Measurements from ENCODE around the gene GYS1. TPM values are rescaled to one million over a fixed set of nuclear protein-coding genes. Genes with fewer than 3 reads are reported as not detected.

The GYS1 gene
- total RNA-seq, 2 experiments from 2014 or later: 55.1 to 56.3 TPM

DNA sequence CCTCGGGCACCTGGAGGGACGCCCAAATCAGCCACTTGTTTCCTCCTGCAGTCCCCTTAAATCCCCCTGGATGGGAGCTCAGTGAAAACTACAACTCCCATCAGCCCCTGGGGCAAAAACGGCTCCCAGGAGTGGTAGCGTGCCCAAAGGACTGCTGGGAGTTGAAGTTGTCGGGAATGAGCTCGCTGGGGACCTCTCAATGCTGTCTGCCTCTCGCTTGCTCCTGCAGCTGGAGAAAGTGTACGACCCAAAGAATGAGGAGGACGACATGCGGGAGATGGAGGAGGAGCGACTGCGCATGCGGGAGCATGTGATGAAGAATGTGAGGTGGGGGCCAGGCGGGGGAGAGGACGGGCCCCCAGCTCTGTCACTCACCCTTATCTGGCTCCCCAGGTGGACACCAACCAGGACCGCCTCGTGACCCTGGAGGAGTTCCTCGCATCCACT, 74.3 kb downstream of the GYS1 start:
- ChIA-PET CTCF (interaction anchor here (1.0 kb wide), 1 partner anchor 79 kb away, joined by 3 read pairs; no protein-coding TSS in a partner anchor), POLR2A (interaction anchor here (0.9 to 1.2 kb wide), 2 partner anchors 13 to 18 kb away, joined by 5 to 10 read pairs; partner anchors contain the start of gene NUCB1)
- H3K4me1 Mint-ChIP-seq: no peaks in the 10 kb centered on the region
- no peak overlapping the region for H3K4me3 Mint-ChIP-seq
- no peaks in the 10 kb centered on the region for H3K9me3 Mint-ChIP-seq
- H3K36me3 Mint-ChIP-seq (ENCODE audit: low read depth): peaks cover 47% of the 10 kb centered on the region
- H3K27me3 Mint-ChIP-seq: no peaks in the 10 kb centered on the region
- H3K27ac Mint-ChIP-seq: no peak overlapping the region
- peak; percentile 29 for DNase-seq

Other genes starting within 250 kb of the GYS1 start
- not detected for gene IZUMO1, start 246.4 kb downstream of the GYS1 start, total RNA-seq
- gene FUT1, start 240.7 kb downstream of the GYS1 start, total RNA-seq: under 1 TPM; 0.28 to 0.45 TPM
- gene FGF21, start 237.8 kb downstream of the GYS1 start, total RNA-seq: not detected
- 10 to 100 TPM; 39.8 TPM for gene BCAT2, start 182.3 kb downstream of the GYS1 start, total RNA-seq
- gene HSD17B14, start 156.8 kb downstream of the GYS1 start, total RNA-seq: under 1 TPM; 0.50 to 0.63 TPM
- gene PLEKHA4, start 124.7 kb downstream of the GYS1 start, total RNA-seq: 1 to 10 TPM; 4.5 to 5.5 TPM
- gene PPP1R15A, start 120.9 kb downstream of the GYS1 start, total RNA-seq: 10 to 100 TPM; 77.2 to 81.4 TPM
- under 1 TPM in 1 of 2 experiments, not detected in 1; 0.13 TPM for gene TULP2, start 94.6 kb downstream of the GYS1 start, total RNA-seq
- 100 to 1,000 TPM; 287 to 300 TPM for gene NUCB1, start 93.0 kb downstream of the GYS1 start, total RNA-seq
- gene DHDH, start 59.6 kb downstream of the GYS1 start, total RNA-seq: 1 to 10 TPM; 1.6 to 2.9 TPM
- gene BAX, start 38.4 kb downstream of the GYS1 start, total RNA-seq: 100 to 1,000 TPM; 255 to 258 TPM
- 1,000 to 10,000 TPM; 1,110 to 1,123 TPM for gene FTL, start 28.0 kb downstream of the GYS1 start, total RNA-seq
- gene RUVBL2, start 578 bp upstream of the GYS1 start, total RNA-seq: 10 to 100 TPM; 74.7 to 80.1 TPM
- gene LHB, start 23.8 kb upstream of the GYS1 start, total RNA-seq: under 1 TPM; 0.63 to 0.88 TPM
- not detected for gene CGB3, start 31.0 kb upstream of the GYS1 start, total RNA-seq
- gene CGB2, start 38.6 kb upstream of the GYS1 start, total RNA-seq: not detected
- not detected for gene CGB1, start 43.6 kb upstream of the GYS1 start, total RNA-seq
- not detected for gene CGB5, start 50.5 kb upstream of the GYS1 start, total RNA-seq
- not detected for gene CGB8, start 55.8 kb upstream of the GYS1 start, total RNA-seq
- not detected for gene CGB7, start 64.4 kb upstream of the GYS1 start, total RNA-seq
- not detected for gene NTF4, start 71.5 kb upstream of the GYS1 start, total RNA-seq
- gene KCNA7, start 79.4 kb upstream of the GYS1 start, total RNA-seq: not detected
- gene SNRNP70, start 92.1 kb upstream of the GYS1 start, total RNA-seq: 100 to 1,000 TPM; 179 to 188 TPM
- 1 to 10 TPM; 4.3 to 4.7 TPM for gene LIN7B, start 121.1 kb upstream of the GYS1 start, total RNA-seq
- gene C19orf73, start 125.8 kb upstream of the GYS1 start, total RNA-seq: 1 to 10 TPM; 1.0 TPM
- 1 to 10 TPM; 2.6 TPM for gene PPFIA3, start 126.2 kb upstream of the GYS1 start, total RNA-seq
- gene HRC, start 162.1 kb upstream of the GYS1 start, total RNA-seq: not detected
- under 1 TPM in 1 of 2 experiments, not detected in 1; 0.58 TPM for gene TRPM4, start 164.5 kb upstream of the GYS1 start, total RNA-seq

Data from activated CD4-positive, alpha-beta memory T cell treated with anti-CD3 and anti-CD28 coated beads, Interleukin-2, amount 10 ng/mL, durations not matched to agents 7 days and 5 days (primary cell).